Natural killer cell (primary cell): ENCODE results near the gene ZNF407. TPM values are rescaled to one million over a fixed set of nuclear protein-coding genes. Genes with fewer than 3 reads are reported as not detected.

Experiments used
- ATAC-seq, 3 donors: fragments of 150-1000 bp in 2 of 3; fragments of 200-7000 bp in 1 of 3; cut with Tn5 transposase; 1 replicate in 1 of 3; 2 replicates in 2 of 3; pipeline ENCODE4 v1.10.0; 2021; ENCODE audit warnings: mild to moderate bottlenecking in 2 of 3, moderate library complexity in 2 of 3
- DNase-seq, 2 donors: peaks; one replicate each; pipeline versions ENCODE4 v3.0.0 to v3.0.0-alpha.2; 2013 to 2021; ENCODE audit warnings: mixed read lengths in 1 of 2
- H3K27ac ChIP-seq: one replicate; pipeline ENCODE4 v1.5.1; 2013; ENCODE audit warnings: mild to moderate bottlenecking, low read length
- H3K27me3 ChIP-seq: one replicate; pipeline ENCODE4 v1.6.1; 2013; ENCODE audit warnings: low read length; ENCODE audit not compliant: control insufficient read depth, insufficient read depth
- H3K36me3 ChIP-seq: one replicate; pipeline ENCODE4 v1.6.1; 2013; ENCODE audit warnings: low read length; ENCODE audit not compliant: control insufficient read depth, insufficient read depth
- H3K4me1 ChIP-seq: one replicate; pipeline ENCODE4 v1.6.1; 2013; ENCODE audit warnings: low read length; ENCODE audit not compliant: control insufficient read depth, insufficient read depth
- H3K4me3 ChIP-seq: one replicate; pipeline ENCODE4 v1.5.1; 2013; ENCODE audit warnings: low read length
- H3K9me3 ChIP-seq: one replicate; pipeline ENCODE4 v1.6.1; 2013; ENCODE audit warnings: low read length; ENCODE audit not compliant: control insufficient read depth, insufficient read depth
- H3K27ac Mint-ChIP-seq, 2 donors: one replicate each; pipeline ENCODE4 v1.8.0; 2022; ENCODE audit warnings: mild to moderate bottlenecking in 2 of 2, mixed read lengths in 2 of 2, moderate library complexity in 1 of 2
- H3K27me3 Mint-ChIP-seq, 2 donors: one replicate each; pipeline ENCODE4 v1.8.0; 2022; ENCODE audit warnings: low read depth in 2 of 2, mixed read lengths in 2 of 2
- H3K36me3 Mint-ChIP-seq: one replicate; pipeline ENCODE4 v1.8.0; 2022; ENCODE audit warnings: mixed read lengths
- H3K4me1 Mint-ChIP-seq, 2 donors: one replicate each; pipeline ENCODE4 v1.8.0; 2022; ENCODE audit warnings: mixed read lengths in 2 of 2
- H3K4me3 Mint-ChIP-seq: one replicate; pipeline ENCODE4 v1.8.0; 2022; ENCODE audit warnings: mild to moderate bottlenecking, moderate library complexity, mixed read lengths
- H3K9me3 Mint-ChIP-seq, 2 donors: one replicate each; pipeline ENCODE4 v1.8.0; 2022; ENCODE audit warnings: mixed read lengths in 2 of 2
- WGBS: methylation state at CpG from one replicate; pipeline ENCODE4 v1.1.7; 2013; ENCODE audit warnings: missing lambda C conversion rate; ENCODE audit not compliant: insufficient coverage; 5-methylcytosine and 5-hydroxymethylcytosine counted together
- intact Hi-C: fragments of 100-400 bp; cut with micrococcal nuclease; formaldehyde crosslinking; loops from one replicate; pipeline ENCODE4 v1.14.2; 2022
- total RNA-seq, 4 donors: library from RNA; stranded (reverse); fragments of 120-200 nt in 1 of 4; gene quantifications; one replicate each; pipeline versions ENCODE4 v1.2.3 to v1.2.4, GENCODE V29; 2013 to 2022
- TF ChIP-seq, protein P1 (sequence below): fragments of 200-600 bp; IDR thresholded peaks from one replicate; pipeline ENCODE4 v1.8.0; 2022; ENCODE audit warnings: antibody characterized with exemption

Gene ZNF407
- total RNA-seq, 3 donors from 2014 or later (not counting 1 experiment from before 2014, with no cell fraction given): 28.4 to 36.7 (median 36.3) TPM

DNA sequence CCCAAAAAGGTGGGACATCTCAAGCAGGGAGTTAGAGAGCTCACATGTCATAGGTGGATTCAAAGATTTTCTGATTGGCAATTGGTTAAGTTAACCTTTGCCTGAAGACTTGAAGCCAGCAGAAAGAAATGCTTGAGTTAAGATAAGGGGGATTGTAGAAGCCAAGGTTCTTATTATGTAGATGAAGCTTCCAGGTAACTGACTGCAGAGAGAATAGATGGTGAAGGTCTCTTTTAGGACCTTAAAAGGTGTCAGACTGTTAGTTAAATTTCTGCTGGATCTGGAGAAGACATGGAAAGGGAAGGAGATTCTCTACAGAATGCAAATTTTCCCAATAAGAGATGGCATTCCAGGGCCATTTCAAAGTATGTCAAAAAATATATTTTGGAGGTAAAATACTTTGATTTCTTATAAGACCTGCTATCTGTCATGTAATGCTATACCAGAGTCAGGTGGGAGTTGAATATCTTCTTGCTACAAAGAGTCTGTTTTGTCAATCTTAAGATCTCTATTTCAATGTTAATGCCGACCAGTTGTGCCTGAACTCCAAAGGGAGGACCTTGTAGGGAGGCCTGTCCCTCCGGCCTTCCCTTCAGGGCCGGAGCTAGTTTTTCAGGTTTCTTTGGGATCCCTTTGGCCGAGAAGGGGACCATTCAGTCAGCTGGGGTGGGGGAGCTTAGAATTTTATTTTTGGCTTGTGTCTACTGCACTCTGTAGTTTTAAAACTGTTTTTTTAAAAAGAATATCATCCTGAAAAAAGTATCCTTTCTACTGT, 330.7 kb downstream of the ZNF407 start:
- Histone ChIP-seq H3K9me3 (no peaks in the 10 kb centered on the region), H3K4me1 (no peaks in the 10 kb centered on the region), H3K27me3 (no peaks in the 10 kb centered on the region), H3K36me3 (no peaks in the 10 kb centered on the region), H3K27ac (no peak overlapping the region), H3K4me3 (no peak overlapping the region)
- Mint-ChIP-seq H3K9me3 (no peaks in the 10 kb centered on the region), H3K36me3 (no peaks in the 10 kb centered on the region), H3K27me3 (no peaks in the 10 kb centered on the region), H3K4me1 (no peaks in the 10 kb centered on the region), H3K4me3 (no peak overlapping the region), H3K27ac (no peak overlapping the region)
- intact Hi-C loops: no loop called here
- TF ChIP-seq, protein P1, sequence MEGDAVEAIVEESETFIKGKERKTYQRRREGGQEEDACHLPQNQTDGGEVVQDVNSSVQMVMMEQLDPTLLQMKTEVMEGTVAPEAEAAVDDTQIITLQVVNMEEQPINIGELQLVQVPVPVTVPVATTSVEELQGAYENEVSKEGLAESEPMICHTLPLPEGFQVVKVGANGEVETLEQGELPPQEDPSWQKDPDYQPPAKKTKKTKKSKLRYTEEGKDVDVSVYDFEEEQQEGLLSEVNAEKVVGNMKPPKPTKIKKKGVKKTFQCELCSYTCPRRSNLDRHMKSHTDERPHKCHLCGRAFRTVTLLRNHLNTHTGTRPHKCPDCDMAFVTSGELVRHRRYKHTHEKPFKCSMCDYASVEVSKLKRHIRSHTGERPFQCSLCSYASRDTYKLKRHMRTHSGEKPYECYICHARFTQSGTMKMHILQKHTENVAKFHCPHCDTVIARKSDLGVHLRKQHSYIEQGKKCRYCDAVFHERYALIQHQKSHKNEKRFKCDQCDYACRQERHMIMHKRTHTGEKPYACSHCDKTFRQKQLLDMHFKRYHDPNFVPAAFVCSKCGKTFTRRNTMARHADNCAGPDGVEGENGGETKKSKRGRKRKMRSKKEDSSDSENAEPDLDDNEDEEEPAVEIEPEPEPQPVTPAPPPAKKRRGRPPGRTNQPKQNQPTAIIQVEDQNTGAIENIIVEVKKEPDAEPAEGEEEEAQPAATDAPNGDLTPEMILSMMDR: no peak
- DNase-seq (no peak), ATAC-seq (no peak)
- 97% methylated on average over 4 of the region's 4 CpGs for WGBS

DNA sequence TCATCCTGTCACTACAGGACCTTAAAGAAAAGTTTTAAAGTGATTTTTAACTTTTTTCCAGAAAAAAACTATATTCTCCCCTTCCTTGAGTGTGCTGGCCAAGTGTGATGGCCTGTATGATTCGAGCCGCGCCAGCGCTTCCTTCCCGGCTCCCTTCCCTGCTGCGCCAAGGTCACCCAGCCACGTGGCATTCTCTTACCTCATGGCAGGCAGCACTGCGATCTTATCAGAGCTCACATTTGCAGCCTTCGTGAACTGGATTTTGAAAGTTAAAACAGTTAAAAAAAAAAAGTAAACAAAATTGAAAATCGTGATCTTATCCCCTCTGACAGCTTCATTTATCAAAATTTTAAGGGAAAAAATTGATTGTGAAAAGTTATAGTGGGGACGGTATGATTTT, 331.4 kb downstream of the ZNF407 start:
- ATAC-seq: no peak
- WGBS: 88% methylated on average over 9 of the region's 11 CpGs
- no peak for DNase-seq
- Mint-ChIP-seq H3K27ac (no peak overlapping the region), H3K27me3 (no peaks in the 10 kb centered on the region), H3K4me1 (no peaks in the 10 kb centered on the region), H3K36me3 (no peaks in the 10 kb centered on the region), H3K4me3 (no peak overlapping the region), H3K9me3 (no peaks in the 10 kb centered on the region)
- Histone ChIP-seq H3K27me3 (no peaks in the 10 kb centered on the region), H3K27ac (no peak overlapping the region), H3K4me3 (no peak overlapping the region), H3K9me3 (no peaks in the 10 kb centered on the region), H3K36me3 (no peaks in the 10 kb centered on the region), H3K4me1 (no peaks in the 10 kb centered on the region)
- intact Hi-C loops: no loop called here
- TF ChIP-seq, protein P1: no peak

DNA sequence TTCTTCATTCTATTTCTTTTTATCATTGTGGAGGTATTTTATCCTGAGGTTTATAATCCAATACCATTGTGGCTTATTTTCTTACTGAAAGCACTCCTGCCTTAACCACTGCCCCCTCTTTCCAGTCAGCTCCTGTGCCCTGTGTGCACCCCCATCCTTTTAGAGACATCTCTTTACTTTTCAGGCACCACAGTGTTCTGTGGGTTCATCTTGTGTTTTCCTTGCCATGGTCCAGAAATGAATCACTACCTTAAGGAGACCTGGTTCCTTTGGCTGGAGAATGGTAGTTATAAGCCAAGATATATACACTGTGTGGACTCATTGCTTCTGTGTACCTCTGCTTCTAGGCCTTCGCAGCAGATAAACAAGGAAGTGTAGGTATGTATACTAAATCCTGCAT, 332.9 kb downstream of the ZNF407 start:
- WGBS: no CpG with 5 or more reads among the region's 1 CpG
- H3K36me3 ChIP-seq: no peaks in the 10 kb centered on the region
- ATAC-seq: no peak
- TF ChIP-seq, protein P1: no peak
- intact Hi-C loops: no loop called here
- Mint-ChIP-seq H3K4me3 (no peak overlapping the region), H3K27me3 (no peaks in the 10 kb centered on the region), H3K4me1 (no peaks in the 10 kb centered on the region), H3K27ac (no peak overlapping the region), H3K9me3 (no peaks in the 10 kb centered on the region), H3K36me3 (no peaks in the 10 kb centered on the region)
- H3K9me3 ChIP-seq: no peaks in the 10 kb centered on the region
- no peak overlapping the region for H3K4me3 ChIP-seq
- no peaks in the 10 kb centered on the region for H3K4me1 ChIP-seq
- no peaks in the 10 kb centered on the region for H3K27me3 ChIP-seq
- DNase-seq: no peak
- no peak overlapping the region for H3K27ac ChIP-seq

DNA sequence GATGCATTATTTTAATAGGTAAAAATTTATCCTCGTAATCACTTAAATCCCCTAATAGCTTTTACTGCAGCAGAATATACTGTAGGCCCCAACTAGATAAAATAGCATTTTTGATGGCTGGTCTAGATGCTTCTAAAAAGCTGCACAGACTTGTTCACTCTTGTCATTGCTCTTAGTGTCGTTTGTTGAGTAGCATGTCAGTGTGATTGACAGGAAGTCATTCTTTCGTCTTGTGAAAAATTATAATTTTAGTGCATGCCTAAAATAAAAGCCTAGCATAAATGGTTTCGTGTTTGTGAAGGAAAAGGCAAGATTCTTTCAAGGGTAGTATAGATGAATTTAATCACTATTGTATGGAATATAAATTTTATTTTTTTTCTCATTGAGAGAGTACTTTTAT, 336.3 kb downstream of the ZNF407 start:
- H3K4me3 ChIP-seq: no peak overlapping the region
- no peak overlapping the region for H3K27ac ChIP-seq
- TF ChIP-seq, protein P1: no peak
- no peaks in the 10 kb centered on the region for H3K4me1 ChIP-seq
- Mint-ChIP-seq H3K4me3 (no peak overlapping the region), H3K27me3 (no peaks in the 10 kb centered on the region), H3K4me1 (no peaks in the 10 kb centered on the region), H3K9me3 (no peaks in the 10 kb centered on the region), H3K36me3 (no peaks in the 10 kb centered on the region), H3K27ac (no peak overlapping the region)
- no peak for DNase-seq
- ATAC-seq: no peak
- no peaks in the 10 kb centered on the region for H3K27me3 ChIP-seq
- 84% methylated on average over 3 of the region's 4 CpGs for WGBS
- no peaks in the 10 kb centered on the region for H3K9me3 ChIP-seq
- H3K36me3 ChIP-seq: no peaks in the 10 kb centered on the region
- intact Hi-C loops: no loop called here
